Psoas muscle (tissue), 8 donors: ENCODE data around the gene C1QTNF8. TPM values are rescaled to one million over a fixed set of nuclear protein-coding genes. Genes with fewer than 3 reads are reported as not detected.

Experiments
- ATAC-seq, 4 donors: fragments of 200-7000 bp; cut with Tn5 transposase; one replicate each; pipeline ENCODE4 v1.9.1; 2020; ENCODE audit warnings: moderate library complexity in 3 of 4, mild to moderate bottlenecking in 2 of 4
- DNase-seq, 2 donors: peaks; one replicate each; pipeline ENCODE4 v3.0.0-alpha.2; 2020
- H3K27ac ChIP-seq: fragments of 200-600 bp; one replicate; pipeline ENCODE4 v1.8.0; 2022
- H3K27me3 ChIP-seq, 3 donors: fragments of 200-600 bp in 1 of 3; one replicate each; pipeline versions ENCODE4 v1.6.1 to v1.8.0; 2013 to 2022; ENCODE audit warnings: low read length in 2 of 3, mild to moderate bottlenecking in 2 of 3, moderate library complexity in 1 of 3; ENCODE audit not compliant: insufficient read depth in 3 of 3
- H3K36me3 ChIP-seq, 2 donors: fragments of 200-600 bp in 1 of 2; one replicate each; pipeline versions ENCODE4 v1.6.1 to v1.8.0; 2013 to 2022; ENCODE audit warnings: low read depth in 1 of 2, mild to moderate bottlenecking in 1 of 2, moderate library complexity in 1 of 2; ENCODE audit not compliant: insufficient read depth in 1 of 2
- H3K4me1 ChIP-seq: fragments of 200-600 bp; one replicate; pipeline ENCODE4 v1.8.0; 2022
- H3K4me3 ChIP-seq: fragments of 200-600 bp; one replicate; pipeline ENCODE4 v1.8.0; 2022; ENCODE audit warnings: mild to moderate bottlenecking
- H3K9me3 ChIP-seq: fragments of 200-600 bp; one replicate; pipeline ENCODE4 v1.8.0; 2022
- CTCF ChIP-seq: fragments of 200-600 bp; IDR thresholded peaks from one replicate; pipeline ENCODE4 v1.8.0; 2022; ENCODE audit warnings: antibody characterized with exemption
- WGBS, 3 donors: extraction: QIAGEN DNeasy Blood & Tissue Kit; methylation state at CpG; one replicate each; pipeline versions ENCODE4 v1.1.6 to v1.1.7; 2013; 5-methylcytosine and 5-hydroxymethylcytosine counted together
- intact Hi-C, 2 donors: fragments of 100-400 bp; cut with DNase I; formaldehyde crosslinking; loops; one replicate each; pipeline versions ENCODE4 v1.11.0 to v1.14.2; 2022
- polyA plus RNA-seq, 3 donors: library from polyadenylated mRNA; stranded (reverse); fragments of 200-250 nt; gene quantifications; one replicate each; pipeline ENCODE4 v1.2.3, GENCODE V29; 2013
- total RNA-seq, 4 donors: library from RNA; stranded (reverse); fragmentation: NEBNext Ultra II Directional in 2 of 4; extraction: Animal tissue kit (Norgen Biotek cat#: 25700) in 2 of 4; gene quantifications; one replicate each; pipeline versions ENCODE4 v1.2.1 to v1.2.4, GENCODE V29; 2021 to 2023
- donor health status: healthy with polysubstance abuse.
- donor health status: DM: no; HTN: no; CAD: no; lungs with moderate emphysema.
- donor health status: Bipolar disorder and iron deficiency.
- donor health status: healthy.
- donor health status: DM: yes; HTN: yes; CAD: no.
- donor health status: DM: no; HTN: no; CAD: no.
- donor health status: DM: no; HTN: no; CAD: no.
- donor health status: DM: yes; HTN: yes; CAD: no.

The C1QTNF8 gene
- total and polyA plus RNA-seq, 7 donors = not detected

GRCh38 chr16:1053121-1053521 is 42.9 kb downstream of the C1QTNF8 start:
- Histone ChIP-seq H3K27ac (no peak overlapping the region), H3K4me3 (no peak overlapping the region), H3K9me3 (no peaks in the 10 kb centered on the region), H3K27me3 (peaks cover 0 to 75% (median 18%) of the 10 kb centered on the region in 3 donors), H3K4me1 (no peaks in the 10 kb centered on the region), H3K36me3 (no peaks in the 10 kb centered on the region)
- TF ChIP-seq CTCF = no peak
- intact Hi-C loops = loop anchor here in 1 of 2 donors (10.0 kb wide), 1 partner anchor 238 kb away; no protein-coding TSS in a partner anchor
- 17 to 31% (median 20%) methylated on average over 13 to 14 of the region's 14 CpGs for WGBS, 3 donors
- no peak for ATAC-seq
- DNase-seq = no peak

DNA sequence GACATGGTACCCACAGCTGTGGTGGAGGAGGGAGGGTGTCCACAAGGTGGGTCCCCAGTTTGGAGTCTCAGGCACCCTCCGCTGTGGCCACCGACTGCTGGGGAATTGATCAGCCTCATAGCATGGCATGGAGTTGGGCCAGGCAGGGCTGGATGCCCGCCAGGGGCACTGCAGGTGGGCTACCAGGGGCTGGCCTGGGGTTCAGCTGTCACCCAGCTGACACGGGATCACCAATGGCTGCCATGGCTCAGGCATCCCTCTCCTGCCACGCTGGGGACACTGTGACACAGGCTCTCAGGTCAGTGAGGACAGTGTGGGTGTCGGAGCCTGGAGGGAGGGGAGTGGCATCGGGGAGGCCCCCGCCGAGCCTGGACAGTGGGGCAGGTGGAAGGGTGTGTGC is 43.3 kb downstream of the C1QTNF8 start:
- intact Hi-C loops = loop anchor here in 1 of 2 donors (10.0 kb wide), 1 partner anchor 238 kb away; no protein-coding TSS in a partner anchor
- DNase-seq (no peak), ATAC-seq (no peak)
- H3K4me1 ChIP-seq = no peaks in the 10 kb centered on the region
- H3K9me3 ChIP-seq = no peaks in the 10 kb centered on the region
- no peak overlapping the region for H3K27ac ChIP-seq
- H3K4me3 ChIP-seq = no peak overlapping the region
- peaks cover 0 to 75% (median 20%) of the 10 kb centered on the region in 3 donors for H3K27me3 ChIP-seq
- H3K36me3 ChIP-seq = no peaks in the 10 kb centered on the region
- 31 to 46% (median 36%) methylated on average over 7 to 9 of the region's 9 CpGs for WGBS, 3 donors
- no peak for TF ChIP-seq CTCF

DNA sequence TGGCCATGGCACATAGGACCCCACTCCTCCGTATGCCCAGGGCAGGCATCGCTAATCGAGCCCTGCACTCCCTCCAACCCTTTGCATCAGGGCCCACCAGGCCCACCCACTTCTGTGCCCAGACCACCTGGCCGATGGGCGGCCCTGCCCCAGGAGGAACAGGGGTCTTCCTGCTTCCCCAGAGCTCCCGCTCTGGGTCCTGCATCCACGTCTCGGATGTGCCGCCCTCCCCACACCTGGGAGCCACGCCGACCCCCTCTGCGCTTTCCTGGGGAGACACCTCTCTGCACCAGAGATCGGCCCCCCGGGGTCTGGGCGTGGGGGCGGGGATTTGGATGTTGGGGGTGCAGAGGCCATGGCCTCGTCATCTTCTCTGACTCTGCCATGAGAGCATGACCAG is 44.6 kb downstream of the C1QTNF8 start:
- Histone ChIP-seq H3K27me3 (peaks cover 0 to 78% (median 20%) of the 10 kb centered on the region in 3 donors), H3K27ac (no peak overlapping the region), H3K4me3 (no peak overlapping the region), H3K36me3 (no peaks in the 10 kb centered on the region), H3K9me3 (no peaks in the 10 kb centered on the region), H3K4me1 (no peaks in the 10 kb centered on the region)
- DNase-seq = no peak
- ATAC-seq = no peak
- TF ChIP-seq CTCF = no peak
- intact Hi-C loops = loop anchor here in 1 of 2 donors (10.0 kb wide), 1 partner anchor 237 kb away; no protein-coding TSS in a partner anchor
- 91 to 95% (median 94%) methylated on average over 15 to 17 of the region's 17 CpGs for WGBS, 3 donors

GRCh38 chr16:1050921-1051320 is 45.1 kb downstream of the C1QTNF8 start:
- H3K4me1 ChIP-seq = no peaks in the 10 kb centered on the region

More at GRCh38 chr16:1050921-1051320, 45.1 kb downstream of the C1QTNF8 start:
- 88 to 92% (median 88%) methylated on average over 14 to 15 of the region's 15 CpGs for WGBS, 3 donors
- Histone ChIP-seq H3K36me3 (no peaks in the 10 kb centered on the region), H3K27me3 (peaks cover 0 to 80% (median 24%) of the 10 kb centered on the region in 3 donors), H3K27ac (no peak overlapping the region), H3K9me3 (no peaks in the 10 kb centered on the region), H3K4me3 (no peak overlapping the region)
- no peak for ATAC-seq
- no peak for TF ChIP-seq CTCF
- intact Hi-C loops = loop anchor here in 1 of 2 donors (10.0 kb wide), 1 partner anchor 236 kb away; no protein-coding TSS in a partner anchor
- DNase-seq = no peak
